SU-DHL-6 (cell line): ENCODE measurements around the gene ZNF566.

Source experiments
- H2AFZ ChIP-seq: fragments of 200-600 bp; sonication (generic); 2 replicates; pipeline ENCODE4 v1.6.1; 2014; ENCODE audit warnings: low read depth, mild to moderate bottlenecking, moderate library complexity, mixed read lengths, antibody characterized with exemption, low read length; ENCODE audit not compliant: severe bottlenecking
- H3F3A ChIP-seq: fragments of 200-600 bp; shearing (Covaris generic); 2 replicates; pipeline ENCODE4 v1.6.0; 2016; ENCODE audit warnings: antibody characterized with exemption, mild to moderate bottlenecking; ENCODE audit not compliant: insufficient read depth
- H3K27ac ChIP-seq: fragments of 200-600 bp; sonication (generic); 2 replicates; pipeline ENCODE4 v1.5.1; 2016; ENCODE audit warnings: low read depth, mild to moderate bottlenecking, low read length, moderate library complexity, mixed read lengths
- H3K27me3 ChIP-seq: fragments of 200-600 bp; sonication (generic), shearing (Covaris generic); 2 replicates; pipeline ENCODE4 v1.6.0; 2014; ENCODE audit warnings: mild to moderate bottlenecking, low read length
- H3K36me3 ChIP-seq: fragments of 200-600 bp; sonication (generic); 2 replicates; pipeline ENCODE4 v1.6.1; 2014; ENCODE audit warnings: mild to moderate bottlenecking, low read length, mixed read lengths
- H3K4me2 ChIP-seq: fragments of 300-600, 200-600 bp; shearing (Covaris generic), sonication (generic); 2 replicates; pipeline ENCODE4 v1.6.0; 2014; ENCODE audit warnings: low read length, low read depth, mild to moderate bottlenecking; ENCODE audit not compliant: poor library complexity, severe bottlenecking
- H3K4me3 ChIP-seq: fragments of 200-600 bp; sonication (generic); 2 replicates; pipeline ENCODE4 v1.5.1; 2014; ENCODE audit warnings: antibody characterized with exemption, low read length, mild to moderate bottlenecking, mixed read lengths; ENCODE audit not compliant: insufficient read depth, poor library complexity, severe bottlenecking
- H3K79me2 ChIP-seq: fragments of 200-600 bp; sonication (generic); 2 replicates; pipeline ENCODE4 v1.6.1; 2014; ENCODE audit warnings: mild to moderate bottlenecking, low read length, moderate library complexity; ENCODE audit not compliant: insufficient read depth
- H3K9ac ChIP-seq: fragments of 200-600 bp; sonication (generic); 2 replicates; pipeline ENCODE4 v1.7.0; 2014; ENCODE audit warnings: mild to moderate bottlenecking, low read length
- H3K9me2 ChIP-seq: fragments of 200-600 bp; sonication (generic); replicated peaks from 2 replicates; pipeline ENCODE4 v1.6.1; 2014; ENCODE audit warnings: low read length; ENCODE audit not compliant: insufficient read depth
- H3K9me3 ChIP-seq: fragments of 200-600 bp; sonication (generic); 2 replicates; pipeline ENCODE4 v1.6.1; 2014; ENCODE audit warnings: low read length, mixed read lengths; ENCODE audit not compliant: insufficient read depth
- H4K20me1 ChIP-seq: fragments of 200-600 bp; sonication (generic); 2 replicates; pipeline ENCODE4 v1.6.1; 2014; ENCODE audit warnings: low read depth, mild to moderate bottlenecking, antibody characterized with exemption, low read length, moderate library complexity, mixed read lengths
- EZH2phosphoT487 ChIP-seq: fragments of 200-600 bp; sonication (generic), shearing (Covaris generic); conservative IDR thresholded peaks from 2 replicates; pipeline ENCODE4 v1.6.1; 2018; ENCODE audit warnings: mild to moderate bottlenecking, antibody characterized with exemption, low read length, moderate library complexity, mixed read lengths
- TF ChIP-seq, protein P1 (sequence below): fragments of 200-600 bp; sonication (generic); IDR thresholded peaks from one replicate; pipeline ENCODE4 v1.5.1; 2017; ENCODE audit warnings: antibody characterized with exemption, mild to moderate bottlenecking, low read length, moderate library complexity; ENCODE audit not compliant: insufficient read depth, poor library complexity, severe bottlenecking

ZNF566 gene

DNA sequence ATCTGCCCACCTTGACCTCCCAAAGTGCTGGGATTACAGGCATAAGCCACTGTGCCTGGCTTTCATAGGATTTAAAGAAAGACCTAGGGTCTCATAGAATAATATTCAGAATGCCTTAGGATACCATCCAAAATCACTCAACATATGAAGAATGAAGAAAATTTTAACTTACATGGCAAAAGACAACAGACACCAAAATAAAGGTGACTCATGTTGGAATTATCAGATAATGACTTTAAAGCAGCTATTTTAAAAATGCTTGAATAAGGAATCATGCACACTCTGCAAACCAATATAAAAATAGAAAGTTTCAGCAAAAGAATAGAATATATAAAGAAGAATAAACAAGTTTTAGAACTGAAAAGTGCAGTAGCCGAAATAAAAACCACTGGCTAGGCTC is 29.3 kb downstream of the ZNF566 start:
- Histone ChIP-seq H3K9me2 (no peaks in the 10 kb centered on the region), H3K4me3 (no peak overlapping the region), H3K4me2 (no peak overlapping the region), H3K9me3 (no peaks in the 10 kb centered on the region), H3K36me3 (peaks cover 10% of the 10 kb centered on the region; the same call in 1 of the 2 replicates), H3F3A (no peaks in the 10 kb centered on the region), H3K27ac (no peak overlapping the region), H3K27me3 (no peaks in the 10 kb centered on the region), H4K20me1 (no peaks in the 10 kb centered on the region), H3K9ac (no peak overlapping the region), H3K79me2 (no peaks in the 10 kb centered on the region), H2AFZ (no peak overlapping the region)
- no peak for TF ChIP-seq EZH2phosphoT487
- TF ChIP-seq, protein P1, sequence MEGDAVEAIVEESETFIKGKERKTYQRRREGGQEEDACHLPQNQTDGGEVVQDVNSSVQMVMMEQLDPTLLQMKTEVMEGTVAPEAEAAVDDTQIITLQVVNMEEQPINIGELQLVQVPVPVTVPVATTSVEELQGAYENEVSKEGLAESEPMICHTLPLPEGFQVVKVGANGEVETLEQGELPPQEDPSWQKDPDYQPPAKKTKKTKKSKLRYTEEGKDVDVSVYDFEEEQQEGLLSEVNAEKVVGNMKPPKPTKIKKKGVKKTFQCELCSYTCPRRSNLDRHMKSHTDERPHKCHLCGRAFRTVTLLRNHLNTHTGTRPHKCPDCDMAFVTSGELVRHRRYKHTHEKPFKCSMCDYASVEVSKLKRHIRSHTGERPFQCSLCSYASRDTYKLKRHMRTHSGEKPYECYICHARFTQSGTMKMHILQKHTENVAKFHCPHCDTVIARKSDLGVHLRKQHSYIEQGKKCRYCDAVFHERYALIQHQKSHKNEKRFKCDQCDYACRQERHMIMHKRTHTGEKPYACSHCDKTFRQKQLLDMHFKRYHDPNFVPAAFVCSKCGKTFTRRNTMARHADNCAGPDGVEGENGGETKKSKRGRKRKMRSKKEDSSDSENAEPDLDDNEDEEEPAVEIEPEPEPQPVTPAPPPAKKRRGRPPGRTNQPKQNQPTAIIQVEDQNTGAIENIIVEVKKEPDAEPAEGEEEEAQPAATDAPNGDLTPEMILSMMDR, result no peak

DNA sequence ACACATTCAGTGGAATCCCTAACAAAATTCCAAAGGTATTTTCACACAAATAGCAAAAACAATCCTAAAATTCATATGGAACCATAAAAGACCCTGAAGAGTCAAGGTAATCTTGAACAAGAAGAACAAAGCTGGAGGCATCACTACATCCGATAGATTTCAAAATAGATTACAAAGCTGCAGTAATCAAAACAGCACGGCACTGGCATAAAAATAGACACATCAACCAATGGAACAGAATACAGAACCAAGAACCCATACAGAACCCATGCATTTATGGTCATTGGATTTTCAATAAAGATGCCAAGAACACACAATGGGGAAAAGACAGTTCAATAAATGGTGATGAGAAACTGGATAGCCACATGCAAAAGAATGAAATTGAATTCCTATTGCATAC is 32.5 kb downstream of the ZNF566 start:
- no peaks in the 10 kb centered on the region for H3K9me3 ChIP-seq
- H3K9me2 ChIP-seq, result no peaks in the 10 kb centered on the region
- peaks cover 15% of the 10 kb centered on the region; the same call in 1 of the 2 replicates for H3K36me3 ChIP-seq

DNA sequence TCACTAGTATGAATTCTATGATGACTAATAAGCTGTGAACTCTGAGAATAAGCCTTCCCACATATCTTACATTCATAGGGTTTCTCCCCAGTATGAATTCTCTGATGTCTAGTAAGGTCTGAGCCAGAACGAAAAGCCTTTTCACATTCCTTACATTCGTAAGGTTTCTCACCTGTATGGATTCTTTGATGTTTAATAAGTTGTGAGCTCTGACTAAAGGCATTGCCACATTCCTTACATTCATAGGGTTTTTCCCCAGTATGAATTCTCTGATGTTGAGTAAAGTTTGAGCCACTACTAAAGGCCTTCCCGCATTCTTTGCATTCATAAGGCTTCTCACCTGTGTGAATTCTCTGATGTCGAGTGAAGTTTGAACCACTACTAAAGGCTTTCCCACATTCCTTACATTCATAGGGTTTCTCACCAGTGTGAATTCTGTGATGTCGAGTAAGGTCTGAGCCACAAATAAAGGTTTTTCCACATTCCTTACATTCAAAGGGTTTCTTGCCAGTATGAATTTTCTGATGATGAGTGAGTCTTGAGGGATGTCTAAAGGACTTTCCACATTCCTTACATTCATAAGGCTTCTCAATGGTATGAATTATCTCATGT is 40.2 kb downstream of the ZNF566 start:
- no peaks in the 10 kb centered on the region for H3K79me2 ChIP-seq
- no peaks in the 10 kb centered on the region for H3K27me3 ChIP-seq
- no peak overlapping the region for H2AFZ ChIP-seq
- H3K9me2 ChIP-seq, result no peaks in the 10 kb centered on the region
- peaks cover 54% of the 10 kb centered on the region for H3K36me3 ChIP-seq
- no peak overlapping the region for H3K27ac ChIP-seq
- H3K4me2 ChIP-seq, result no peak overlapping the region
- no peak overlapping the region for H3K9ac ChIP-seq
- H3K9me3 ChIP-seq, result peaks cover 43% of the 10 kb centered on the region; the same call in 1 of the 2 replicates
- TF ChIP-seq, protein P1, result no peak
- no peak for TF ChIP-seq EZH2phosphoT487
- H3K4me3 ChIP-seq, result no peak overlapping the region
- no peaks in the 10 kb centered on the region for H4K20me1 ChIP-seq
- no peaks in the 10 kb centered on the region for H3F3A ChIP-seq

More for the DNA sequence above, 32.5 kb downstream of the ZNF566 start:
- Histone ChIP-seq H3F3A (no peaks in the 10 kb centered on the region), H4K20me1 (no peaks in the 10 kb centered on the region), H3K4me2 (no peak overlapping the region), H3K9ac (no peak overlapping the region), H3K27me3 (no peaks in the 10 kb centered on the region), H3K4me3 (no peak overlapping the region), H2AFZ (no peak overlapping the region), H3K27ac (no peak overlapping the region), H3K79me2 (no peaks in the 10 kb centered on the region)
- no peak for TF ChIP-seq EZH2phosphoT487
- TF ChIP-seq, protein P1, result no peak
